HepG2 (cell line): ENCODE results near the gene PSME3IP1. TPM values are rescaled to one million over a fixed set of nuclear protein-coding genes. Genes with fewer than 3 reads are reported as not detected.

Source experiments
- ARID4A ChIP-seq: sonication (generic); formaldehyde crosslinking; IDR thresholded peaks from 2 replicates; pipeline ENCODE4 v1.5.0; 2020; ENCODE audit warnings: mild to moderate bottlenecking, missing genetic modification reagents, borderline replicate concordance
- CHD4 ChIP-seq: fragments of 200-600 bp; sonication (generic); IDR thresholded peaks from 2 replicates; pipeline ENCODE4 v1.7.0; 2017; ENCODE audit warnings: mild to moderate bottlenecking, low read length, borderline replicate concordance
- CREB3 ChIP-seq: sonication (generic); formaldehyde crosslinking; IDR thresholded peaks from 2 replicates; pipeline ENCODE4 v1.5.0; 2020; ENCODE audit warnings: missing genetic modification reagents
- DBP ChIP-seq: sonication (generic); formaldehyde crosslinking; IDR thresholded peaks from 2 replicates; pipeline ENCODE4 v1.4.0; 2020; ENCODE audit warnings: missing genetic modification reagents; ENCODE audit errors: not compliant biosample characterization
- E2F1 ChIP-seq: sonication (generic); formaldehyde crosslinking; IDR thresholded peaks from 2 replicates; pipeline ENCODE4 v1.5.0; 2020; ENCODE audit warnings: missing genetic modification reagents
- FOXA3 ChIP-seq: IDR thresholded peaks from 2 replicates; pipeline ENCODE4 v1.6.1; 2016; ENCODE audit warnings: missing genetic modification reagents, missing compliant biosample characterization
- FUBP1 ChIP-seq: sonication (generic); formaldehyde crosslinking; IDR thresholded peaks from 2 replicates; pipeline ENCODE4 v1.5.1; 2020; ENCODE audit warnings: missing genetic modification reagents, mild to moderate bottlenecking, borderline replicate concordance
- MAZ ChIP-seq, 2 experiments: sonication (generic) in 1 of 2; formaldehyde crosslinking in 1 of 2; IDR thresholded peaks; 2 replicates each; pipeline versions ENCODE4 v1.5.0 to v1.6.1; 2012 to 2020; ENCODE audit warnings: low read depth in 2 of 2, mild to moderate bottlenecking in 2 of 2, borderline replicate concordance in 1 of 2, improper control_type of control experiment in 1 of 2, low read length in 1 of 2, missing genetic modification reagents in 1 of 2, moderate library complexity in 1 of 2
- MTF2 ChIP-seq: sonication (generic); formaldehyde crosslinking; IDR thresholded peaks from 2 replicates; pipeline ENCODE4 v1.5.0; 2020; ENCODE audit warnings: missing genetic modification reagents, borderline replicate concordance
- SKI ChIP-seq: fragments of 450-650 bp; IDR thresholded peaks from one replicate; pipeline ENCODE4 v1.6.1; 2018; ENCODE audit warnings: mild to moderate bottlenecking; ENCODE audit not compliant: partially characterized antibody
- SOX13 ChIP-seq, 3 experiments: fragments of 450-650 bp in 1 of 3; sonication (generic) in 1 of 3; formaldehyde crosslinking in 1 of 3; IDR thresholded peaks in 2 of 3; conservative IDR thresholded peaks in 1 of 3; 2 replicates each; pipeline versions ENCODE4 v1.5.0 to v1.6.1; 2016 to 2020; ENCODE audit warnings: antibody characterized with exemption in 1 of 3, mild to moderate bottlenecking in 1 of 3, missing compliant biosample characterization in 1 of 3, missing genetic modification reagents in 1 of 3, moderate library complexity in 1 of 3
- SSRP1 ChIP-seq: IDR thresholded peaks from 2 replicates; pipeline ENCODE4 v1.6.1; 2016; ENCODE audit warnings: control low read depth
- TERF1 ChIP-seq: sonication (generic); formaldehyde crosslinking; IDR thresholded peaks from 2 replicates; pipeline ENCODE4 v1.8.0; 2022; ENCODE audit warnings: mild to moderate bottlenecking, missing genetic modification reagents, moderate library complexity
- ZNF562 ChIP-seq: sonication (generic); formaldehyde crosslinking; IDR thresholded peaks from 2 replicates; pipeline ENCODE4 v1.8.0; 2022; ENCODE audit warnings: missing genetic modification reagents, borderline replicate concordance
- ZNF652 ChIP-seq: IDR thresholded peaks from 2 replicates; pipeline ENCODE4 v1.6.1; 2016; ENCODE audit warnings: low read depth, borderline replicate concordance
- ZNF660 ChIP-seq: sonication (generic); formaldehyde crosslinking; IDR thresholded peaks from 2 replicates; pipeline ENCODE4 v1.5.1; 2020; ENCODE audit warnings: mild to moderate bottlenecking, low read depth, missing genetic modification reagents, borderline replicate concordance
- ZNF7 ChIP-seq: IDR thresholded peaks from 2 replicates; pipeline ENCODE4 v1.6.1; 2016; ENCODE audit warnings: missing biosample characterization, missing genetic modification reagents
- ZNF724P ChIP-seq: sonication (generic); formaldehyde crosslinking; IDR thresholded peaks from 2 replicates; pipeline ENCODE4 v1.8.0; 2022; ENCODE audit warnings: missing genetic modification reagents, borderline replicate concordance
- polyA plus RNA-seq, 8 experiments: library from polyadenylated mRNA; depleted of rRNA in 3 of 8; stranded (reverse) in 7 of 8; unstranded in 1 of 8; fragments of >200 nt; fragmentation: Illumina TruSeq in 4 of 8; extraction: Trizol in 4 of 8; gene quantifications; 2 replicates each; pipeline versions ENCODE4 v1.2.1 to v1.2.3, GENCODE V29; 2011 to 2016; ENCODE audit warnings: low read depth in 4 of 8, missing spikeins in 1 of 8, mixed read lengths in 1 of 8; ENCODE audit not compliant: insufficient read depth in 1 of 8
- total RNA-seq, 5 experiments: library from RNA; depleted of rRNA; stranded (reverse); fragments of >200 nt; fragmentation: Illumina TruSeq; extraction: Trizol; gene quantifications; 2 replicates each; pipeline ENCODE4 v1.2.3, GENCODE V29; 2016; ENCODE audit warnings: low read depth in 1 of 5

PSME3IP1 gene
- total and polyA plus RNA-seq, 2 of the 13 experiments (the other 11 are each of a cell fraction or from before 2014, with no cell fraction given): 90.8 to 99.8 TPM

GRCh38 chr16:57194512-57194911, 8.7 kb upstream of the PSME3IP1 start (continued):
- TF ChIP-seq DBP (CRISPR knock-in tag) (no peak), TERF1 (CRISPR knock-in tag) (no peak), ARID4A (CRISPR knock-in tag) (no peak), SKI (no peak), CREB3 (no peak), FOXA3 (CRISPR knock-in tag) (peak; percentile 90), ZNF652 (CRISPR knock-in tag) (peak; percentile 41; the same call in 1 of the 2 replicates), SSRP1 (CRISPR knock-in tag) (no peak), ZNF724P (no peak), E2F1 (CRISPR knock-in tag) (no peak), ZNF660 (CRISPR knock-in tag) (no peak), ZNF562 (CRISPR knock-in tag) (no peak), SOX13 (IDR thresholded peaks at IDR 0.05) (peak; percentile 57; the same call in 1 of the 2 replicates), SOX13 (CRISPR knock-in tag; conservative IDR thresholded peaks at IDR 0.05 in 1 of 2, IDR thresholded peaks at IDR 0.05 in 1 of 2) (peak in 1 of 2 experiments; percentile 93; a peak in 2 of 4 replicates), MTF2 (CRISPR knock-in tag) (no peak), CHD4 (no peak), MAZ (IDR thresholded peaks at IDR 0.05; ENCODE audit: borderline replicate concordance, low read depth, low read length) (no peak), MAZ (CRISPR knock-in tag; IDR thresholded peaks at IDR 0.05; ENCODE audit: low read depth) (no peak), ZNF7 (no peak), FUBP1 (CRISPR knock-in tag) (no peak)
